ENCODE measurements around the gene TEX51.

The TEX51 gene

GRCh38 chr2:126894082-126894481, 4.6 kb upstream of the TEX51 start:
- DNase-seq, result no peak

GRCh38 chr2:126894585-126895182, 4.0 kb upstream of the TEX51 start:
- DNase-seq, result no peak

- DNase-seq, result no peak
Observed at GRCh38 chr2:126895336-126895735, 3.4 kb upstream of the TEX51 start.

- no peak for DNase-seq
Observed at GRCh38 chr2:126896471-126896870, 2.2 kb upstream of the TEX51 start.

- DNase-seq, result no peak
Observed at GRCh38 chr2:126899616-126900185, 1.0 kb downstream of the TEX51 start.

- no peak for DNase-seq
Observed at GRCh38 chr2:126900646-126901319, 2.1 kb downstream of the TEX51 start.

- no peak for DNase-seq
Observed at GRCh38 chr2:126901459-126901858, 2.8 kb downstream of the TEX51 start.

GRCh38 chr2:126902152-126902835, 3.6 kb downstream of the TEX51 start:
- no peak for DNase-seq

- DNase-seq, result no peak
Observed at GRCh38 chr2:126902859-126903258, 4.2 kb downstream of the TEX51 start.

GRCh38 chr2:126905991-126906390, 7.3 kb downstream of the TEX51 start:
- no peak for DNase-seq

- no peak for DNase-seq
Observed at GRCh38 chr2:126906781-126907180, 8.1 kb downstream of the TEX51 start.

- no peak for DNase-seq
Observed at GRCh38 chr2:126907671-126908070, 9.0 kb downstream of the TEX51 start.

GRCh38 chr2:126908721-126909177, 10.1 kb downstream of the TEX51 start:
- DNase-seq, result no peak

- no peak for DNase-seq
Observed at GRCh38 chr2:126909366-126909765, 10.7 kb downstream of the TEX51 start.

- DNase-seq, result no peak
Observed at GRCh38 chr2:126909781-126910180, 11.1 kb downstream of the TEX51 start.

GRCh38 chr2:126910637-126911036, 11.9 kb downstream of the TEX51 start:
- no peak for DNase-seq

- no peak for DNase-seq
Observed at GRCh38 chr2:126911111-126911796, 12.6 kb downstream of the TEX51 start.

- DNase-seq, result no peak
Observed at GRCh38 chr2:126912201-126912600, 13.5 kb downstream of the TEX51 start.

- DNase-seq, result no peak
Observed at GRCh38 chr2:126913329-126913728, 14.6 kb downstream of the TEX51 start.

- DNase-seq, result no peak
Observed at GRCh38 chr2:126913881-126914615, 15.4 kb downstream of the TEX51 start.

GRCh38 chr2:126914811-126915500, 16.3 kb downstream of the TEX51 start:
- DNase-seq, result no peak

- DNase-seq, result no peak
Observed at GRCh38 chr2:126915903-126916302, 17.2 kb downstream of the TEX51 start.

All from central memory CD4-positive, alpha-beta T cell (primary cell).